Sigmoid colon (tissue), 7 donors: ENCODE results near the gene PJVK. TPM values are rescaled to one million over a fixed set of nuclear protein-coding genes. Genes with fewer than 3 reads are reported as not detected.

Source experiments
- DNase-seq: peaks from one replicate; pipeline ENCODE4 v3.0.0-alpha.2; 2019
- H3K27ac ChIP-seq, 4 donors: fragments of 200-600 bp; sonication (generic); one replicate each; pipeline ENCODE4 v1.5.1; 2016 to 2019; ENCODE audit warnings: mild to moderate bottlenecking in 1 of 4
- H3K27me3 ChIP-seq, 3 donors: fragments of 200-600 bp; sonication (generic); one replicate each; pipeline ENCODE4 v1.5.1; 2019; ENCODE audit warnings: mild to moderate bottlenecking in 1 of 3
- H3K36me3 ChIP-seq, 4 donors: fragments of 200-600 bp; sonication (generic); one replicate each; pipeline ENCODE4 v1.5.1; 2016 to 2019
- H3K4me1 ChIP-seq, 4 donors: fragments of 200-600 bp; sonication (generic); one replicate each; pipeline ENCODE4 v1.5.1; 2017 to 2019
- H3K4me3 ChIP-seq, 4 donors: fragments of 200-600 bp; sonication (generic); one replicate each; pipeline ENCODE4 v1.5.1; 2017 to 2019; ENCODE audit warnings: mild to moderate bottlenecking in 2 of 4, moderate library complexity in 1 of 4
- H3K9me3 ChIP-seq, 4 donors: fragments of 200-600 bp in 3 of 4; sonication (generic) in 3 of 4; one replicate each; pipeline versions ENCODE4 v1.5.1 to v1.6.1; 2013 to 2019
- EP300 ChIP-seq, 4 donors: sonication (generic); formaldehyde crosslinking; IDR thresholded peaks; one replicate each; pipeline ENCODE4 v1.6.1; 2017; ENCODE audit warnings: antibody characterized with exemption in 4 of 4
- POLR2A ChIP-seq, 2 donors: fragments of 450-650 bp; IDR thresholded peaks; one replicate each; pipeline ENCODE4 v1.6.1; 2016; ENCODE audit warnings: antibody characterized with exemption in 2 of 2, mild to moderate bottlenecking in 2 of 2, moderate library complexity in 2 of 2
- POLR2AphosphoS5 ChIP-seq, 4 donors: sonication (generic); formaldehyde crosslinking; IDR thresholded peaks; one replicate each; pipeline ENCODE4 v1.6.1; 2017; ENCODE audit warnings: antibody characterized with exemption in 4 of 4
- WGBS, 2 donors: extraction: QIAGEN DNeasy Blood & Tissue Kit; methylation state at CpG; one replicate each; pipeline ENCODE4 v1.1.7; 2013; 5-methylcytosine and 5-hydroxymethylcytosine counted together
- intact Hi-C: fragments of 100-400 bp; cut with DNase I; formaldehyde crosslinking; loops from one replicate; pipeline ENCODE4 v1.15.1; 2023
- polyA plus RNA-seq, 3 donors: library from polyadenylated mRNA; stranded (reverse); fragments of 200-250 nt; gene quantifications; one replicate each; pipeline ENCODE4 v1.2.3, GENCODE V29; 2013
- total RNA-seq, 4 donors: library from RNA; depleted of rRNA; stranded (reverse); fragments of >200 nt; gene quantifications; one replicate each; pipeline ENCODE4 v1.1.0, GENCODE V29; 2016
- TF ChIP-seq, protein P1 (sequence below), 4 experiments: fragments of 450-650 bp in 3 of 4; fragments of 200-600 bp in 1 of 4; IDR thresholded peaks; one replicate each; pipeline ENCODE4 v1.5.1; 2016 to 2019; ENCODE audit warnings: antibody characterized with exemption in 4 of 4, mild to moderate bottlenecking in 3 of 4, moderate library complexity in 2 of 4
- donor health status: healthy with polysubstance abuse.
- donor health status: Bipolar disorder and iron deficiency.
- donor health status: healthy.

Gene PJVK
- total and polyA plus RNA-seq, 7 donors: 0.85 to 8.3 (median 3.0) TPM; not detected in 2

DNA sequence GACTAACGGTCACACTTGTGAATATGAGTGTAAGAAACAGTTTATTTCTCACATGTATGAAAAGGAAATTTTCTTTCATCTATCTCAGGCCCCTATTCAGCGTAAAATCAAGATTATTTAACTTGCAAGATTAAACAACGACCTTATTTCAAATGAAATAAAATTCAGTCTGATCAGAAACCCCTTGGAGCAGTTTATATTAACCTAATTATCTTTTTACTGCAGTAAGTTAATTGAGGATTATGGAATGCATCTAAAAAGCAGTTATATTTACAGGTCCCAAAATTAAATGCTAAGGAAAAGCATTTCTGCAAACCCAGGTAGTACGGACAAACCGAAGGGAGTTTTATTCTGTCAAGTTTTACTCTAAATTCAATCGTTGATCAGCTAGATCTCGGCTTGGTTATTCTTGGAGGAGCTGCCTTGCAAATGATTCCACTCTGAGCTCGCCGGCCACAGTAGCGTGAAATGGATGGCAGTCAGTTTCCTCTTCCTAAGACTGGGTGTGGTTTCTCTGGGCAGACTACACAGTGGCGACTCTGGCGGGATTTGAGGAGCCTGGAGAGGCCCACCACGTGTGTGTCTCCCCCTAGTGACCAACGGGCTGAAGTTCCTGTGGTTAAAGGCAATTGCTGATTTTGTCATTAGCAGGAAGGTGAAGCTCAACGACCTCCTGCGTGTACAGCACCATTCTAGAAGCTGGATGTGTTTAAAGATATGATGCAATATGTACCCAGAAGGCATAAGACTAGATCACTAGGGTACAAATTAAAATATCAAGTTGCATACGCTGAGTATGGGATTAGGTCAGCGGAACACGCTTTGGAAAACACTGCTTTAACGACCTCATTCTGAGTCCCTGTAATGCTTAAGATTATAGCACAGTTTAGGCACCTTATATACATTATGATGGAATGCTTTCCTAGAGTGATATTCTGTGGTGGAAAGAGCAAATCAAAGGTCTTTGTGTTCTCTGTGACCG lies 36.6 kb upstream of the PJVK start:
- no peaks in the 10 kb centered on the region for H3K27me3 ChIP-seq
- H3K36me3 ChIP-seq: no peaks in the 10 kb centered on the region
- WGBS, 2 donors: 19 to 20% methylated on average over 21 of the region's 21 CpGs

DNA sequence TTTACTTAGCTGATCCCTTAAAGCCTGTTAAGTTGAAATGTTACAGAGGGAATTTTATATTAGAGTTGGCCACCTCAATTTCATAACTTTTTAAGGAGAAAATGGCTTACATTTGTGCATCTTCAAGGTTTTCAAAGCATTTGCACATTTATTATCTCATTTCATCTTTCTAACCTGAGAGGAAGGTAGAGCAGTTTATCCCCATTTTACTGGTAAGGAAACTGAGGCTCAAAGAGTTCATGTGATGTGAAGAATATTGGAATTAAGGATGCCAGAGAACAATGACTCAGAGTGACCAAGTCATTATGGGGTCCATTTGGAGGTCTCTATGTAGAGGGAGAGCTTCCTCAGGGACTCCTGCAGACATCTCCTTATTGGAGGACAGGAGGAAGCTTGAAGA lies 35.2 kb upstream of the PJVK start:
- Histone ChIP-seq H3K4me3 (no peak overlapping the region), H3K27me3 (no peaks in the 10 kb centered on the region), H3K36me3 (no peaks in the 10 kb centered on the region), H3K4me1 (peaks cover 0 to 23% (median 5%) of the 10 kb centered on the region in 4 donors), H3K9me3 (no peaks in the 10 kb centered on the region), H3K27ac (no peak overlapping the region)
- DNase-seq: no peak
- TF ChIP-seq, protein P1, sequence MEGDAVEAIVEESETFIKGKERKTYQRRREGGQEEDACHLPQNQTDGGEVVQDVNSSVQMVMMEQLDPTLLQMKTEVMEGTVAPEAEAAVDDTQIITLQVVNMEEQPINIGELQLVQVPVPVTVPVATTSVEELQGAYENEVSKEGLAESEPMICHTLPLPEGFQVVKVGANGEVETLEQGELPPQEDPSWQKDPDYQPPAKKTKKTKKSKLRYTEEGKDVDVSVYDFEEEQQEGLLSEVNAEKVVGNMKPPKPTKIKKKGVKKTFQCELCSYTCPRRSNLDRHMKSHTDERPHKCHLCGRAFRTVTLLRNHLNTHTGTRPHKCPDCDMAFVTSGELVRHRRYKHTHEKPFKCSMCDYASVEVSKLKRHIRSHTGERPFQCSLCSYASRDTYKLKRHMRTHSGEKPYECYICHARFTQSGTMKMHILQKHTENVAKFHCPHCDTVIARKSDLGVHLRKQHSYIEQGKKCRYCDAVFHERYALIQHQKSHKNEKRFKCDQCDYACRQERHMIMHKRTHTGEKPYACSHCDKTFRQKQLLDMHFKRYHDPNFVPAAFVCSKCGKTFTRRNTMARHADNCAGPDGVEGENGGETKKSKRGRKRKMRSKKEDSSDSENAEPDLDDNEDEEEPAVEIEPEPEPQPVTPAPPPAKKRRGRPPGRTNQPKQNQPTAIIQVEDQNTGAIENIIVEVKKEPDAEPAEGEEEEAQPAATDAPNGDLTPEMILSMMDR (IDR thresholded peaks at IDR 0.05): no peak
- TF ChIP-seq POLR2A (IDR thresholded peaks at IDR 0.05) (no peak), POLR2AphosphoS5 (IDR thresholded peaks at IDR 0.05) (no peak), EP300 (IDR thresholded peaks at IDR 0.05) (no peak)
- intact Hi-C loops: loop anchor here (10.0 kb wide), 1 partner anchor 611 kb away; no protein-coding TSS in a partner anchor

More for the DNA sequence above, 36.6 kb upstream of the PJVK start:
- peak overlapping the region; percentile 90 to 94 (median 91) for H3K27ac ChIP-seq
- H3K9me3 ChIP-seq: no peaks in the 10 kb centered on the region
- DNase-seq: peak; percentile 95
- intact Hi-C loops: loop anchor here (1.0 to 10.0 kb wide), 4 partner anchors 17 to 610 kb away; partner anchors contain the start of genes OSBPL6 and RBM45
- TF ChIP-seq, protein P1 (IDR thresholded peaks at IDR 0.05): peak; percentile 72 to 88 (median 86)
- TF ChIP-seq EP300 (IDR thresholded peaks at IDR 0.05) (no peak), POLR2A (IDR thresholded peaks at IDR 0.05) (no peak), POLR2AphosphoS5 (IDR thresholded peaks at IDR 0.05) (peak in 3 of 4 donors; percentile 53 to 68 (median 62))
- H3K4me3 ChIP-seq: peak overlapping the region; percentile 46 to 63 (median 62)
- peaks cover 0 to 23% (median 5%) of the 10 kb centered on the region in 4 donors for H3K4me1 ChIP-seq

DNA sequence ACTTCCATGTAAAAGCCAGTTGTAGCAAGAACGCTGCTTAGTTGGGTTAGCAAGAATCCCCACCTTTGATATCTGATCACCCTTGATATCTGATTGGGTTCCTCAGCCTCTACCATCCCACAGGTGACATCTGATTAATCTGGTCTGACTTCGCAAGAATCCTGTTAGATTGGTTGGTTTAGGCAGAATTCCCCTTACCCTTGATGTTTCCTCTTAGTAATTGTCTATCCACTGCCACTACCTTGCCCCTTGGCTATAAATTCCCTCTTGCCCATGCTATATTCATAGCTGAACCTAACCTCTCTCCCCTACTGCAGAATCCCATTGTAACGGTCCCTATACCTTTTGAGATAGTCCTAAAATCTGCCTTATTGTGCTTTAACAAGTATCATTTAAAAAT lies 33.3 kb upstream of the PJVK start:
- DNase-seq: no peak
- Histone ChIP-seq H3K4me3 (no peak overlapping the region), H3K9me3 (no peaks in the 10 kb centered on the region), H3K36me3 (no peaks in the 10 kb centered on the region), H3K27ac (no peak overlapping the region), H3K27me3 (no peaks in the 10 kb centered on the region), H3K4me1 (peaks cover 0 to 22% (median 5%) of the 10 kb centered on the region in 4 donors)
- intact Hi-C loops: loop anchor here (10.0 kb wide), 1 partner anchor 613 kb away; no protein-coding TSS in a partner anchor
- 91 to 96% methylated on average over 3 of the region's 3 CpGs for WGBS, 2 donors
- no peak for TF ChIP-seq POLR2AphosphoS5 (IDR thresholded peaks at IDR 0.05)
- TF ChIP-seq, protein P1 (IDR thresholded peaks at IDR 0.05): no peak
- no peak for TF ChIP-seq EP300 (IDR thresholded peaks at IDR 0.05)
- no peak for TF ChIP-seq POLR2A (IDR thresholded peaks at IDR 0.05)

DNA sequence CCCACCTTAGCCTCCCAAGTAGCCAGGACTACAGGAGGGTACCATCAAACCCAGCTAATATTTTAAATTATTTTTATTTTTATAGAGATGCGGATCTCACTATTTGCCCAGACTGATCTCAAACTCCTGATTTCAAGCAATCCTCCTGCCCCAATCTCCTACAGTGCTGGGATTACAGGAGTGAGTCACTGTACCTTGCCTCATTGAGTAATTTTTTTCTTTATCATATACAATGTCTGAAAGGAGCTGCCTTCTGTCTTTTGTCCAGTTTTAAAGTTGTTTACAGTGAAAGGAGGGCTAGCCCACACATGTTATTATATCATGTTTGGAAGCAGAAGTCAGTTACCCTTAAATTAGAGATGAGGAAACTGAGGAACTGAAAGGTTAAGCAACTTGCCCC lies 32.8 kb upstream of the PJVK start:
- TF ChIP-seq, protein P1 (IDR thresholded peaks at IDR 0.05): no peak
- TF ChIP-seq EP300 (IDR thresholded peaks at IDR 0.05): no peak
- no peak for TF ChIP-seq POLR2AphosphoS5 (IDR thresholded peaks at IDR 0.05)
- TF ChIP-seq POLR2A (IDR thresholded peaks at IDR 0.05): no peak
- intact Hi-C loops: loop anchor here (10.0 kb wide), 1 partner anchor 614 kb away; no protein-coding TSS in a partner anchor
- Histone ChIP-seq H3K27me3 (no peaks in the 10 kb centered on the region), H3K27ac (no peak overlapping the region), H3K4me3 (no peak overlapping the region), H3K36me3 (no peaks in the 10 kb centered on the region), H3K4me1 (peaks cover 0 to 19% (median 5%) of the 10 kb centered on the region in 4 donors), H3K9me3 (no peaks in the 10 kb centered on the region)
- no peak for DNase-seq
- WGBS, 2 donors: 91 to 92% methylated on average over 1 of the region's 1 CpG
